ENCODE measurements around the gene CDC25B.
"Not testable (repeated sequence)": the region's sequence is repeated elsewhere in the genome, so short reads cannot be mapped to it uniquely, and the experiment has no call there.

The CDC25B gene

DNA sequence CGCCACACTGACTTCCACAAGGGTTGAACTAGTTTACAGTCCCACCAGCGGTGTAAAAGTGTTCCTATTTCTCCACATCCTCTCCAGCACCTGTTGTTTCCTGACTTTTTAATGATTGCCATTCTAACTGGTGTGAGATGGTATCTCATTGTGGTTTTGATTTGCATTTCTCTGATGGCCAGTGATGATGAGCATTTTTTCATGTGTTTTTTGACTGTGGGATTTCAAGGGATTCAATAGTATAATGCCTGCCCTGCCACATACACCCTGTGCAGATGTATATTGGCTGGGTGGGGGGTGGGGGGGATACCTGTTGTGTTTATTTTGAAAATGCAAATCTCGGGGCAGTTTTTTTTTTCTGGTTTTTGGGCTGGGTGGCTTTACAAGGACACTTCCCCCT lies 1.9 kb upstream of the CDC25B start:
- not testable (repeated sequence) for H2BK12ac ChIP-seq (ENCODE audit: low read length in 2 of 2); H3K14ac ChIP-seq (ENCODE audit: low read length in 2 of 2); H4K8ac ChIP-seq (ENCODE audit: low read length); H4K91ac ChIP-seq (ENCODE audit: low read length); H3K4ac ChIP-seq (ENCODE audit: low read depth in 1 of 2, low read length in 2 of 2); DNase-seq; H3K4me3 ChIP-seq (ENCODE audit: insufficient read depth in 1 of 2, low read depth in 1 of 2, low read length in 2 of 2); H3K4me2 ChIP-seq (ENCODE audit: low read length, poor library complexity, severe bottlenecking); H2BK5ac ChIP-seq (ENCODE audit: low read depth, low read length, poor library complexity, severe bottlenecking); H3K9ac ChIP-seq (ENCODE audit: low read length); H3K18ac ChIP-seq (ENCODE audit: low read depth in 1 of 2, low read length in 2 of 2); H3K27me3 ChIP-seq (ENCODE audit: control insufficient read depth in 1 of 2, insufficient read depth in 1 of 2, low read length in 2 of 2); H3K9me3 ChIP-seq (ENCODE audit: control insufficient read depth, low read length); H2AFZ ChIP-seq (ENCODE audit: low read depth, low read length); H3K27ac ChIP-seq (ENCODE audit: low read length, poor library complexity, severe bottlenecking); H2BK15ac ChIP-seq (ENCODE audit: low read depth, poor library complexity, severe bottlenecking); H2AK5ac ChIP-seq (ENCODE audit: low read length, severe bottlenecking); H3K23ac ChIP-seq (ENCODE audit: low read length in 2 of 2)
- H3K79me1 ChIP-seq (replicated peaks; ENCODE audit: low read length, poor library complexity, severe bottlenecking) = peaks cover 20% of the 10 kb centered on the region
- WGBS = 73% methylated on average over 1 of the region's 3 CpGs
- peaks cover 26% of the 10 kb centered on the region for H3K4me1 ChIP-seq (ENCODE audit: control insufficient read depth, insufficient read depth, low read depth, low read length)
- H2BK120ac ChIP-seq (ENCODE audit: low read depth, low read length) = peak overlapping the region; percentile 19
- H3K36me3 ChIP-seq (ENCODE audit: control insufficient read depth in 1 of 2, insufficient read depth in 2 of 2, low read depth in 1 of 2, low read length in 2 of 2) = peaks cover 14 to 19% of the 10 kb centered on the region in 2 experiments

GRCh38 chr20:3794701-3795420 lies 1.2 kb upstream of the CDC25B start:
- Histone ChIP-seq H2AFZ (ENCODE audit: low read depth, low read length) (no peak overlapping the region), H2AK5ac (ENCODE audit: low read length, severe bottlenecking) (no peak overlapping the region), H2BK5ac (ENCODE audit: low read depth, low read length, poor library complexity, severe bottlenecking) (no peak overlapping the region), H3K4me2 (ENCODE audit: low read length, poor library complexity, severe bottlenecking) (no peak overlapping the region), H4K8ac (ENCODE audit: low read length) (peak overlapping the region; percentile 80), H3K4me3 (ENCODE audit: insufficient read depth in 1 of 2, low read depth in 1 of 2, low read length in 2 of 2) (peak overlapping the region in 1 of 2 experiments; percentile 97), H3K27ac (ENCODE audit: low read length, poor library complexity, severe bottlenecking) (no peak overlapping the region), H3K9ac (ENCODE audit: low read length) (peak overlapping the region; percentile 96), H3K9me3 (ENCODE audit: control insufficient read depth, low read length) (no peaks in the 10 kb centered on the region), H3K27me3 (ENCODE audit: control insufficient read depth in 1 of 2, insufficient read depth in 1 of 2, low read length in 2 of 2) (no peaks in the 10 kb centered on the region), H3K4ac (ENCODE audit: low read depth in 1 of 2, low read length in 2 of 2) (peak overlapping the region in 1 of 2 experiments; percentile 86), H2BK120ac (ENCODE audit: low read depth, low read length) (peak overlapping the region; percentile 19), H3K23ac (ENCODE audit: low read length in 2 of 2) (no peak overlapping the region), H3K79me1 (replicated peaks; ENCODE audit: low read length, poor library complexity, severe bottlenecking) (peaks cover 22% of the 10 kb centered on the region), H2BK15ac (ENCODE audit: low read depth, poor library complexity, severe bottlenecking) (no peak overlapping the region), H3K36me3 (ENCODE audit: control insufficient read depth in 1 of 2, insufficient read depth in 2 of 2, low read depth in 1 of 2, low read length in 2 of 2) (peaks cover 14 to 25% of the 10 kb centered on the region in 2 experiments), H4K91ac (ENCODE audit: low read length) (no peak overlapping the region), H3K14ac (ENCODE audit: low read length in 2 of 2) (no peak overlapping the region), H3K18ac (ENCODE audit: low read depth in 1 of 2, low read length in 2 of 2) (peak overlapping the region in 1 of 2 experiments; percentile 19), H2BK12ac (ENCODE audit: low read length in 2 of 2) (no peak overlapping the region), H3K4me1 (ENCODE audit: control insufficient read depth, insufficient read depth, low read depth, low read length) (peaks cover 32% of the 10 kb centered on the region)
- no peak for DNase-seq
- WGBS = 88% methylated on average over 25 of the region's 25 CpGs

GRCh38 chr20:3796477-3797225 lies 541 bp downstream of the CDC25B start:
- DNase-seq = no peak
- H3K27me3 ChIP-seq (ENCODE audit: control insufficient read depth in 1 of 2, insufficient read depth in 1 of 2, low read length in 2 of 2) = no peaks in the 10 kb centered on the region
- H3K36me3 ChIP-seq (ENCODE audit: control insufficient read depth in 1 of 2, insufficient read depth in 2 of 2, low read depth in 1 of 2, low read length in 2 of 2) = peaks cover 29 to 43% of the 10 kb centered on the region in 2 experiments
- H3K23ac ChIP-seq (ENCODE audit: low read length in 2 of 2) = peak overlapping the region in 1 of 2 experiments; percentile 83
- peak overlapping the region; percentile 96 for H3K4me2 ChIP-seq (ENCODE audit: low read length, poor library complexity, severe bottlenecking)
- H2BK120ac ChIP-seq (ENCODE audit: low read depth, low read length) = peak overlapping the region; percentile 76
- peak overlapping the region; percentile 68 to 87 for H3K18ac ChIP-seq (ENCODE audit: low read depth in 1 of 2, low read length in 2 of 2)
- H3K79me1 ChIP-seq (replicated peaks; ENCODE audit: low read length, poor library complexity, severe bottlenecking) = peaks cover 27% of the 10 kb centered on the region
- peaks cover 37% of the 10 kb centered on the region for H3K4me1 ChIP-seq (ENCODE audit: control insufficient read depth, insufficient read depth, low read depth, low read length)
- H2AFZ ChIP-seq (ENCODE audit: low read depth, low read length) = no peak overlapping the region
- H2BK5ac ChIP-seq (ENCODE audit: low read depth, low read length, poor library complexity, severe bottlenecking) = no peak overlapping the region
- H3K4me3 ChIP-seq (ENCODE audit: insufficient read depth in 1 of 2, low read depth in 1 of 2, low read length in 2 of 2) = peak overlapping the region; percentile 73 to 97
- no peak overlapping the region for H2AK5ac ChIP-seq (ENCODE audit: low read length, severe bottlenecking)
- H4K8ac ChIP-seq (ENCODE audit: low read length) = no peak overlapping the region
- H3K14ac ChIP-seq (ENCODE audit: low read length in 2 of 2) = peak overlapping the region in 1 of 2 experiments; percentile 57
- H2BK15ac ChIP-seq (ENCODE audit: low read depth, poor library complexity, severe bottlenecking) = peak overlapping the region; percentile 58
- peak overlapping the region; percentile 57 for H4K91ac ChIP-seq (ENCODE audit: low read length)
- H2BK12ac ChIP-seq (ENCODE audit: low read length in 2 of 2) = no peak overlapping the region
- H3K9ac ChIP-seq (ENCODE audit: low read length) = peak overlapping the region; percentile 92
- WGBS = 26% methylated on average over 10 of the region's 33 CpGs
- H3K4ac ChIP-seq (ENCODE audit: low read depth in 1 of 2, low read length in 2 of 2) = peak overlapping the region; percentile 62 to 91
- H3K27ac ChIP-seq (ENCODE audit: low read length, poor library complexity, severe bottlenecking) = no peak overlapping the region
- no peaks in the 10 kb centered on the region for H3K9me3 ChIP-seq (ENCODE audit: control insufficient read depth, low read length)

- H2BK12ac ChIP-seq (ENCODE audit: low read length in 2 of 2) = peak overlapping the region; percentile 44 to 85
- H3K4ac ChIP-seq (ENCODE audit: low read depth in 1 of 2, low read length in 2 of 2) = peak overlapping the region; percentile 9 to 91
- no peak overlapping the region for H2AK5ac ChIP-seq (ENCODE audit: low read length, severe bottlenecking)
- H4K8ac ChIP-seq (ENCODE audit: low read length) = no peak overlapping the region
- peaks cover 34 to 48% of the 10 kb centered on the region in 2 experiments for H3K36me3 ChIP-seq (ENCODE audit: control insufficient read depth in 1 of 2, insufficient read depth in 2 of 2, low read depth in 1 of 2, low read length in 2 of 2)
- H3K4me2 ChIP-seq (ENCODE audit: low read length, poor library complexity, severe bottlenecking) = no peak overlapping the region
- peak overlapping the region in 1 of 2 experiments; percentile 84 for H3K14ac ChIP-seq (ENCODE audit: low read length in 2 of 2)
- peak overlapping the region in 1 of 2 experiments; percentile 83 for H3K23ac ChIP-seq (ENCODE audit: low read length in 2 of 2)
- H3K18ac ChIP-seq (ENCODE audit: low read depth in 1 of 2, low read length in 2 of 2) = peak overlapping the region in 1 of 2 experiments; percentile 68
- H3K9me3 ChIP-seq (ENCODE audit: control insufficient read depth, low read length) = no peaks in the 10 kb centered on the region
- WGBS = 80% methylated on average over 5 of the region's 5 CpGs
- peak overlapping the region in 1 of 2 experiments; percentile 97 for H3K4me3 ChIP-seq (ENCODE audit: insufficient read depth in 1 of 2, low read depth in 1 of 2, low read length in 2 of 2)
- no peak for DNase-seq
- H2AFZ ChIP-seq (ENCODE audit: low read depth, low read length) = no peak overlapping the region
- H2BK5ac ChIP-seq (ENCODE audit: low read depth, low read length, poor library complexity, severe bottlenecking) = no peak overlapping the region
- H3K27ac ChIP-seq (ENCODE audit: low read length, poor library complexity, severe bottlenecking) = no peak overlapping the region
- H3K27me3 ChIP-seq (ENCODE audit: control insufficient read depth in 1 of 2, insufficient read depth in 1 of 2, low read length in 2 of 2) = no peaks in the 10 kb centered on the region
- H3K79me1 ChIP-seq (replicated peaks; ENCODE audit: low read length, poor library complexity, severe bottlenecking) = peaks cover 30% of the 10 kb centered on the region
- peaks cover 37% of the 10 kb centered on the region for H3K4me1 ChIP-seq (ENCODE audit: control insufficient read depth, insufficient read depth, low read depth, low read length)
- no peak overlapping the region for H2BK15ac ChIP-seq (ENCODE audit: low read depth, poor library complexity, severe bottlenecking)
- no peak overlapping the region for H2BK120ac ChIP-seq (ENCODE audit: low read depth, low read length)
- H3K9ac ChIP-seq (ENCODE audit: low read length) = peak overlapping the region; percentile 92
- H4K91ac ChIP-seq (ENCODE audit: low read length) = no peak overlapping the region
Observed at GRCh38 chr20:3797226-3797545, 1.1 kb downstream of the CDC25B start.

Data from mesenchymal stem cell (in vitro differentiated cells and primary cell).